ENCODE results near the gene POTEH. TPM values are rescaled to one million over a fixed set of nuclear protein-coding genes. Genes with fewer than 3 reads are reported as not detected.
"Not testable (repeated sequence)": the region's sequence is repeated elsewhere in the genome, so short reads cannot be mapped to it uniquely, and the experiment has no call there.

Gene POTEH
- 0.05 TPM in 1 of 2 replicates, not detected in the other for total RNA-seq (2014; rRNA removed; shearing (Covaris generic))

DNA sequence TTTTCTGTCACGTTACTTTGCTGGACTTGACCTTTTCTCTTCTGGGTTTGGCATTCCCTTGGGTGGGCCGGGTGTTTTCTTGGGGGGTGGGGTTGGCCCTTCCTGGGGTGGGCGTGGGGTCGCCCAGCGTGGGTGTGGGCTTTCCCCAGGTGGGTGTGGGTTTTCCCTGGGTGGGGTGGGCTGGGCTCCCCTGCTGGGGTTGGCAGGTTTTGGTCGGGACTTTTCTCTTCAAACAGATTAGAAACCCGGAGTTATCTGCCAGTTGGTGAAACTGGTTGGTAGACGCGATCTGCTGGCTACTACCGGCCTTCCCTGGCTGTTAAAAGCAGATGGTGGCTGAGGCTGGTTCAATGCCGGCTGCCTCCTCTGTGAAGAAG, at the start of gene POTEH:
Gene POTEH (plus strand): TSS at position 278 of the 377 bp plus-strand sequence. CDS start 52 bp downstream, at position 330.
- not testable (repeated sequence) for DNase-seq (ENCODE audit: low spot score)

GRCh38 chr22:15642288-15642861, 47.5 kb upstream of the POTEH start:
- DNase-seq (ENCODE audit: low spot score), result not testable (repeated sequence)

- DNase-seq (ENCODE audit: low spot score), result not testable (repeated sequence)
Measured at GRCh38 chr22:15651954-15652353, 37.9 kb upstream of the POTEH start.

GRCh38 chr22:15652738-15653137, 37.1 kb upstream of the POTEH start:
- not testable (repeated sequence) for DNase-seq (ENCODE audit: low spot score)

DNA sequence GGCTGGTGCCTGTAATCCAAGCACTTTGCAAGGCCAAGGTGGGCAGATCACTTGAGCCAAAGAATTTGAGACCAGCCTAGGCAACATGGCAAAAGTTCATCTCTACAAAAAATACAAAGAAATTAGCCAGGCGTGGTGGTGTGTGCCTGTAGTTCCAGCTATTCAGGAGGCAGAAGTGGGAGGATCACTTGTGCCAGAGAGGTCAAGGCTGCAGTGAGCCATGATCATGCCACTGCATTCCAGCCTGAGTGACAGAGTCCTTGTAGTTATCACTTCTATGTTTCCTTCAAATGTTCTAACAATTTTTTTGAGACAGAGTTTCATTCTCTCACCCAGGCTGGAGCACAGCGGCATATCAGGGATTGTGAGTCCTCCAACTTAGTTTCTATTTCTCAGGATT, 36.6 kb upstream of the POTEH start:
- DNase-seq (ENCODE audit: low spot score), result not testable (repeated sequence)

GRCh38 chr22:15661102-15661501, 28.7 kb upstream of the POTEH start:
- not testable (repeated sequence) for DNase-seq (ENCODE audit: low spot score)

- DNase-seq (ENCODE audit: low spot score), result not testable (repeated sequence)
Measured at GRCh38 chr22:15664682-15665081, 25.1 kb upstream of the POTEH start.

DNA sequence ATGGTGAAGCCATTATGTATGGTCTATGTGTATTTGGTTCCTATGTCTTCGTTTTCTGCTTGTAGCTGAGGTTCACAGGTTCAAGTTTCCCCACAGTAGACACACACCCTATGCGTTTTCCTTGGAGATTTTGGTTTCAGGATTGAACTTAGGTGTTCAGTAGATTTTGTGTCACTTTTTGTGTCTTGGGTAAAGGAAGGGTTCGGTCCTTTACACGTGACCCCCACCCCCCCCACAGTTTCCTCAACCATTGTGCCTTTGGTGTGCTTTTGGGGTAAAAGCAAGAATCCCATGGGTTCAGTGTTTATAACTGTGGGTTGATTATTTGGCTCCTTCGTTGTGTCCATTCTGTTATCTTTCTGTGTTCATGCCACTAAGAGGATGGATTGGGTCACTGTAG, 24.3 kb upstream of the POTEH start:
- DNase-seq (ENCODE audit: low spot score), result not testable (repeated sequence)

- not testable (repeated sequence) for DNase-seq (ENCODE audit: low spot score)
Measured at GRCh38 chr22:15669430-15669829, 20.4 kb upstream of the POTEH start.

- not testable (repeated sequence) for DNase-seq (ENCODE audit: low spot score)
Measured at GRCh38 chr22:15679702-15680101, 10.1 kb upstream of the POTEH start.

DNA sequence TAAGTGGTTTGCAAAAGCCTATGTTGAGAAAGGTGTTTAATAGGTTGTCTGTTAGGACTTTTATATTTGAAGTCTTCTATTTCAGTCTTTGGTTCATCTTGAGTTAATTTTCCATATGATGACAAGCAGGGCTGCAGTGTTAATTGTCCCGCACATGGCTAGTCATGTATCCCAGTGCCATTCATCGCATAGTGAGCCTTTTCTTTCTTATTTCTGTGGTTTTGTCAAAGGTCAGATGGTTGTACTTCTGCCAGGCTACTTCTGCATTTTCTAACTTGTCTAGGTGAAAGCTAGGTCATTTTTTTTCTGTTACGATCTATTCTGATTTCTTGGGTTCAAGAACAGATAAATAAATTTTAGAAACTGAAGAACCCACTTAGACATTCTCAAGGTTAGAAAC, 5.7 kb upstream of the POTEH start:
- not testable (repeated sequence) for DNase-seq (ENCODE audit: low spot score)

DNA sequence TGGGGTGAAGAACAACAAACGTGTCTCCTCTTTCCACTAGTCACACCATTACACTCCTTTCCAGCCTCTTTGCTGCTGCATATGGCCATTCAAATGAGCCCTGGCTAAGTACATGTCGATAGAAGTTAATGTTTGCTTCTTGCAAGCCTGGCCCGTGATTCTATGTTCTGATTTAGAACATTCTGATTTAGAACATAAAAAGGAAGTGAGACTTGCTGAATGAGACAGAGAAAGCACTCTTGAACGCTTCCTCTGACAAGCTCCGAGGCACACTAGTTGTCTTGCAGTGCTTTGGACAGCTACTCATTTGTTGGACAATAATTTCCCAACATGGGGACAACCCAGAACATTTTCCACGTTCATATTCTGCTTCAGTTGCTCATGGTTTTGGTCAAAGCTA, 5.1 kb upstream of the POTEH start:
- DNase-seq (ENCODE audit: low spot score), result not testable (repeated sequence)

DNA sequence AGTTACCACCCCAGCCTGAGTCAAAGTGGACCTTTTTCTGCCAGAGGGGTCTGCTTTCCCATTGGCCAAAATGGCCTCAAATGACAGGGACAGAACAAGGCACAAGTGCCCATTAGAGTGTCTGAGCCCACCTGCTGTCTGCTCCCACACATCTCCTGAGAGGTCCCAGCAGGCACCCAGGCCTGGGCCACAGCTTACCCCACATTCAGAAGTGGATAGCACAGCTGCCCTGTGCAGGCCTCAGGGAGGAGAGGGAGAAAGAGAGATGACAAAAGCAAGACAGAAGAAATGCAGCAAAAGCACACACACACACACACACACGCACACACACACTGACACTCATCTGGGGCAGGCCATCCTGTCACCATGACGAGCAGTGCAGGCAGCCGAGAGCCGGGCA, 4.2 kb upstream of the POTEH start:
- not testable (repeated sequence) for DNase-seq (ENCODE audit: low spot score)

DNA sequence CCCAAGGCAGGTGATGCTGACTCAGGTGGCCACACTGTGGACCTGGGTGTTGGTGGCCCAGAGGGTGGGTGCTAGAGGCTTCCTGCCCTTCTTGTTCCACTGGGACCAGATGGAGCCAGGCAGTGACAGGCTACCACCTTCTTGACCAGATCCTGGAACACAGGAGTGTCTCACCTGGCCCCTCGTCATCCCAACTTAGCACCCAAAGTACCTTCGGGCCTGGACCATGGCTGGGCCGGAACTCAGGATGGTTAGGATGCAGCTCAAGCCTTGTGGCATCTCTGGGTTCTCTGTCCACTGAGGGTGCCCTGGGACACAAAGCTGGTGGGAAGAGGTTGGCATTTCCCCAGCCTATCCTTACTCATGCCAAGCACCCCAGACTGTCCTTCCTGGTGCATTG, 2.7 kb upstream of the POTEH start:
- DNase-seq (ENCODE audit: low spot score), result not testable (repeated sequence)

DNA sequence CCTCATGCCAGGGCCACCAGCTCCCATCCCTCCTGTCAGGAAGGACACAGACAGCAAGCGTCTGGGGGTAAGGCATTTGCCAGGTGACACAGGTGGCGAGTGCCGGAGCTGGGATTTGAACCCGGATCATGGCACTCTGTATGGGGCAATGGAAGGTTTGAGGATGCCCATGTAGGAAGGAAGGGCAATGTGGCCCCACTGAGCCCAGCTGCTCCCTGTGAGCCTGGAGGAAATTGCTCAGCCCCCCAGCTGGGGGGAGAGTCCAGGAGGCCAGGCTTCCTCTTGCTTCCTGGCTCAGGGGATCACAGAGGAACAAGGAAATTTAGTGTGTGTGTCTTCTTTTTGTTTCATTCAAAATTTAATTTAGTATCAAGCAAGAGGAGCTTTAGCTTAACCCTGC, 2.1 kb upstream of the POTEH start:
- not testable (repeated sequence) for DNase-seq (ENCODE audit: low spot score)

GRCh38 chr22:15688090-15688489, 1.7 kb upstream of the POTEH start:
- DNase-seq (ENCODE audit: low spot score), result not testable (repeated sequence)

DNA sequence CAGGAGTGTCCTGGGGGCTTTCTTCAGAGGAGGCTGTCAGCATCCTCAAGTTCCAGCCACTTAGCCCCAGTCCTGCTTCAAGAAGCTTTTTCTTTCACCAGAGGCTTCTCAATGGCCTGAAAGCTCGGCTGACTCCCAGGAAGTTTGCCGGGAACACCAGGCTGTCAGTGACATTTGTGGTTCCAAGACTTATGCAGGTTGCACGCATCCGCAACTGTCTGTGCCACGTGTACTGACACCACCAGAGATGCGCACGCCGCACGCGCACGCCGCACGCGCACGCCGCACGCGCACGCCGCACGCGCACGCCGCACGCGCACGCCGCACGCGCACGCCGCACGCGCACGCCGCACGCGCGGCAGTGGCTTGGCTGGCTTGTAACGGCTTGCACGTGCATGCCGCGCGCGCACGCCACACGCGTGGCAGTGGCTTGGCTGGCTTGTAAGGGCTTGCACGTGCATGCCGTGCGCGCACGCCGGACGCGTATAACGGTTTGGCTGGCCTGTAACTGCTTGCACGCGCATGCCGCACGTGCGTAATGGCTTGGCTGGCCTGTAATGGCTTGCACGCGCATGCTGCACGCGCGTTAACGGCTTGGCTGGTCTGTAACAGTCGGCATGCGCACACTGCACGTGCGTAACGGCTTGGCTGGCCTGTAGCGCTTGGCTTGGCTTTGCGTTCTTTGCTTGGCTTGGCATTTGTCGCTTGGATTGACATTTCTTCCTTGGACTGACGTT, 646 bp upstream of the POTEH start:
- not testable (repeated sequence) for DNase-seq (ENCODE audit: low spot score)

GRCh38 chr22:15713600-15713999, 23.8 kb downstream of the POTEH start:
- not testable (repeated sequence) for DNase-seq (ENCODE audit: low spot score)

DNA sequence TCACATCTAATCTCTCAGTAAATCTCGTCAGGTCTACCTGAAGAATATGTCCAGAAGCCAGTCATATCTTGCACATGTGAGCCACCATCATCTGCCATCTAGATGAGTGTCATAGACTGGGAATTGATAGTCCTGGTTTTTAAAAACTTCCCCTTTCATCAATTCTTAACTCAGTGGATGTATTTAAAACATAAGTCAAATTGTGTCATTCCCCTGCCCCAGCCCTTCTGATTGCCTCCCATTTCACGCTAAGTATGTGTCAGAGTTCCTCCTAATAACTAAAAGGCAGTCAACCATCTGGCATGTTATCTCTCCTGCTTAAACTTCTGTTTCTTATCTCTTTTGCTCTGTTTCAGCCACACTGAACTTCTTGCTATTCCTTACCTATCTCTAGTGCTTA, 24.3 kb downstream of the POTEH start:
- not testable (repeated sequence) for DNase-seq (ENCODE audit: low spot score)

DNA sequence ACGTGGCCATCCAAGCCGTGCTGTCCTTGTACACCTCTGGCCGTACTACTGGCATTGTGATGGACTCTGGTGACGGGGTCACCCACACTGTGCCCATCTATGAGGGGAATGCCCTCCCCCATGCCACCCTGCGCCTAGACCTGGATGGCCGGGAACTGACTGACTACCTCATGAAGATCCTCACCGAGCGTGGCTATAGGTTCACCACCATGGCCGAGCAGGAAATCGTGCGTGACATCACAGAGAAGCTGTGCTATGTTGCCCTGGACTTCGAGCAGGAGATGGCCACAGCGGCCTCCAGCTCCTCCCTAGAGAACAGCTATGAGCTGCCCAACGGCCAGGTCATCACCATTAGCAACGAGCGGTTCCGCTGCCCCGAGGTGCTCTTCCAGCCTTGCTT, 32.1 kb downstream of the POTEH start:
- not testable (repeated sequence) for DNase-seq (ENCODE audit: low spot score)

DNA sequence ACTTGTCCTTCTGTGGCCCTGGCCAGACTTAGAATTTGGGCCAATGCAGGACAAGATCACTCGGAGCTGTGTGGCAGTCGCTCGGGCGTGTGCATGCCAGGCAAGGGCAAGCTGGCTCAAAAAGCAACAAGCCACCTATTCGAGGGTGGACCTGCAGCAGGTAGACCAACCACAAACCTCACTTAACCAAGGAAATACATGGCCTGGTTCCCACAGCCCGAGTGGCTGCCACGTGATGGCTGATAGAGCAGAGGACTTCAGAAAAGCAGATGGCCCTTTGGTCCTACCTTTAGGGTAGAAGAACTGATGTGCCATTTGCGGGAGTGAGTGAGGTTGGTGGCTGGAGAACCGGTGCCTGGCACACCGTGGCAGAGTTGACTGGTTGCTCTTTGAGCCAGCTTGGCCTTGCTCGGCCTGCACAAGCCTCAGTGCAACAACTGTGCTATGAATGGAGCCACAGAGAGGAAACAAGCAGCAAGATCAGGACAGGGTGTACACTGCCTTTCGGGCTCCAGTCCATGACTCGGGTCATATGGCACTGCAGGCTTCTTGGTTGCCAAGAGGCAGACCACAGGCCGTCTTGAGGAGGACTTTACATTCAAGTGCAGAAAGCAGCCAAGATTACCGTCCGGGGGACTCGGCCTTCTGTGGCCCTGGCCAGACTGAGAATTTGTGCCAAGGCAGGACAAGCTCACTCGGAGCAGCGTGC, 39.5 kb downstream of the POTEH start:
- DNase-seq (ENCODE audit: low spot score), result not testable (repeated sequence)

DNA sequence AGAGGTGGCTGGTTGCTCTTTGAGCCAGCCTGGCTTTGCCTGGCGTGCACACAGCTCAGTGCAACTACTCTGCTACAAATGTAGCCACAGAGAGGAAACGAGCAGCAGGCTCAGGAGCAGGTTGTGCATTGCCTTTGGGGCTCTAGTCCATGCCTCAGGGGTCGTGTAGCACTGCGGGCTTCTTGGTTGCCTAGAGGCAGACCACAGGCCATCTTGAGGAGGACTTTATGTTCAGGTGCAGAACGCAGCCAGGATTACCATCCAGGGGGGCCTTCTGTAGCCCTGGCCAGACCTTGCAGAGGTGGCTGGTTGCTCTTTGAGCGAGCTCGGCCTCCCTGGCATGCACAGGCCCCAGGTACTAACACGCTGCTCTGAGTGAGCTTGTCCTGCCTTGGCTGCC, 41.2 kb downstream of the POTEH start:
- DNase-seq (ENCODE audit: low spot score), result not testable (repeated sequence)

DNA sequence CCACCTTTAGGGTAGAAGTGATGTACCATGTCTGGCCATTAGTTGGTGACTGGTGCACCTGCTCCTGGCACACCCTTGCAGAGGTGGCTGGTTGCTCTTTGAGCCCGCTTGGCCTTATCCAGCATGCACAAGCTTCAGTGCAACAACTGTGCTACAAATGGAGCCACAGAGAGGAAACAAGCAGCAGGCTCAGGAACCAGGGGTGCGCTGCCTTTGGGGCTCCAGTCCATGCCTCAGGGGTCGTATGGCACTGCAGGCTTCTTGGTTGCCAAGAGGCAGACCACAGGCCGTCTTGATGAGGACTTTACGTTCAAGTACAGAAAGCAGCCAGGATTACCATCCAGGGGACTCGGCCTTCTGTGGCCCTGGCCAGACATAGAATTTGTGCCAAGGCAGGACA, 44.6 kb downstream of the POTEH start:
- not testable (repeated sequence) for DNase-seq (ENCODE audit: low spot score)

All from A172 (cell line).